Fibroblast of skin of back (primary cell): ENCODE data around the gene IGDCC3. TPM values are rescaled to one million over a fixed set of nuclear protein-coding genes. Genes with fewer than 3 reads are reported as not detected.

Experiments
- DNase-seq: peaks from one replicate; pipeline ENCODE4 v3.0.0-alpha.2; 2013
- polyA plus RNA-seq, 2 experiments: library from polyadenylated mRNA; unstranded; fragments of 120-200 nt; gene quantifications; one replicate each; pipeline ENCODE4 v1.2.1, GENCODE V29; 2013; ENCODE audit not compliant: insufficient read length in 2 of 2

The IGDCC3 gene
- polyA plus RNA-seq (2013, experiment 1 of 2; ENCODE audit: insufficient read length), result 0.38 TPM
- 0.07 TPM for polyA plus RNA-seq (2013, experiment 2 of 2; ENCODE audit: insufficient read length)

GRCh38 chr15:65377976-65378366 is at the start of gene IGDCC3:
Gene IGDCC3, minus strand, starts transcription at chr15:65378002. Its CDS starts 214 bp downstream, at chr15:65377788.
- DNase-seq, result no peak

GRCh38 chr15:65426216-65426853 is 48.5 kb upstream of the IGDCC3 start:
- no peak for DNase-seq

GRCh38 chr15:65424683-65425082 is 46.9 kb upstream of the IGDCC3 start:
- DNase-seq, result no peak

GRCh38 chr15:65423976-65424679 is 46.3 kb upstream of the IGDCC3 start:
- DNase-seq, result peak; percentile 50

- no peak for DNase-seq
Observed at GRCh38 chr15:65423150-65423975, 45.6 kb upstream of the IGDCC3 start.

GRCh38 chr15:65421360-65422215 is 43.8 kb upstream of the IGDCC3 start:
- peak; percentile 93 for DNase-seq

GRCh38 chr15:65420975-65421359 is 43.2 kb upstream of the IGDCC3 start:
- no peak for DNase-seq

GRCh38 chr15:65418596-65418995 is 40.8 kb upstream of the IGDCC3 start:
- DNase-seq, result no peak

- DNase-seq, result peak; percentile 69
Observed at GRCh38 chr15:65416845-65417416, 39.1 kb upstream of the IGDCC3 start.

GRCh38 chr15:65414841-65415621 is 37.2 kb upstream of the IGDCC3 start:
- peak; percentile 86 for DNase-seq

GRCh38 chr15:65413760-65414144 is 36.0 kb upstream of the IGDCC3 start:
- DNase-seq, result no peak

- no peak for DNase-seq
Observed at GRCh38 chr15:65413051-65413759, 35.4 kb upstream of the IGDCC3 start.

GRCh38 chr15:65412556-65412955 is 34.8 kb upstream of the IGDCC3 start:
- no peak for DNase-seq

- no peak for DNase-seq
Observed at GRCh38 chr15:65411465-65412071, 33.8 kb upstream of the IGDCC3 start.

GRCh38 chr15:65410972-65411371 is 33.2 kb upstream of the IGDCC3 start:
- no peak for DNase-seq

GRCh38 chr15:65410036-65410435 is 32.2 kb upstream of the IGDCC3 start:
- DNase-seq, result no peak

- DNase-seq, result peak; percentile 99
Observed at GRCh38 chr15:65409036-65409631, 31.3 kb upstream of the IGDCC3 start.

- peak; percentile 46 for DNase-seq
Observed at GRCh38 chr15:65408324-65409035, 30.7 kb upstream of the IGDCC3 start.
